Gastroesophageal sphincter (tissue), 4 donors: ENCODE measurements around the gene PCBP3. TPM values are rescaled to one million over a fixed set of nuclear protein-coding genes. Genes with fewer than 3 reads are reported as not detected.

Source experiments
- ATAC-seq: fragments of 150-250 bp; one replicate; pipeline ENCODE4 v1.9.1; 2016; ENCODE audit warnings: mild to moderate bottlenecking, moderate library complexity
- H3K27ac ChIP-seq, 4 donors: fragments of 200-600 bp; sonication (generic) in 3 of 4; 1 replicate in 3 of 4; 2 replicates in 1 of 4; pipeline ENCODE4 v1.5.1; 2016 to 2019
- H3K27me3 ChIP-seq: fragments of 200-600 bp; sonication (generic); one replicate; pipeline ENCODE4 v1.5.1; 2019
- H3K36me3 ChIP-seq, 2 donors: fragments of 200-600 bp; sonication (generic); one replicate each; pipeline ENCODE4 v1.5.1; 2019; ENCODE audit warnings: control low read depth in 1 of 2
- H3K4me1 ChIP-seq, 3 donors: fragments of 200-600 bp; sonication (generic); 1 replicate in 2 of 3; 2 replicates in 1 of 3; pipeline ENCODE4 v1.5.1; 2016 to 2019; ENCODE audit warnings: control low read depth in 2 of 3
- H3K4me3 ChIP-seq, 2 donors: fragments of 200-600 bp; sonication (generic); one replicate each; pipeline ENCODE4 v1.5.1; 2019; ENCODE audit warnings: mild to moderate bottlenecking in 1 of 2, moderate library complexity in 1 of 2
- H3K9me3 ChIP-seq, 3 donors: fragments of 200-600 bp; sonication (generic); one replicate each; pipeline ENCODE4 v1.5.1; 2017 to 2019; ENCODE audit warnings: control low read depth in 2 of 3
- CTCF ChIP-seq, 4 experiments: fragments of 200-600 bp in 2 of 4; fragments of 450-650 bp in 2 of 4; sonication (generic) in 1 of 4; IDR thresholded peaks; one replicate each; pipeline ENCODE4 v1.5.1; 2017 to 2019; ENCODE audit warnings: antibody characterized with exemption in 4 of 4, mild to moderate bottlenecking in 2 of 4, moderate library complexity in 2 of 4
- EP300 ChIP-seq: sonication (generic); formaldehyde crosslinking; IDR thresholded peaks from one replicate; pipeline ENCODE4 v1.6.1; 2017; ENCODE audit warnings: antibody characterized with exemption, mild to moderate bottlenecking
- POLR2A ChIP-seq, 2 donors: fragments of 450-650 bp; IDR thresholded peaks; one replicate each; pipeline ENCODE4 v1.6.1; 2017; ENCODE audit warnings: antibody characterized with exemption in 2 of 2, mild to moderate bottlenecking in 2 of 2, moderate library complexity in 1 of 2
- POLR2AphosphoS5 ChIP-seq: sonication (generic); formaldehyde crosslinking; IDR thresholded peaks from one replicate; pipeline ENCODE4 v1.6.1; 2017; ENCODE audit warnings: antibody characterized with exemption
- WGBS, 2 donors: methylation state at CpG; one replicate each; pipeline ENCODE4 v1.1.5; 2018; ENCODE audit warnings: low coverage in 1 of 2; 5-methylcytosine and 5-hydroxymethylcytosine counted together
- total RNA-seq, 4 donors: library from RNA; depleted of rRNA; stranded (reverse); fragments of >200 nt; gene quantifications; one replicate each; pipeline ENCODE4 v1.1.0, GENCODE V29; 2016

The PCBP3 gene
- total RNA-seq, 4 donors from 2014 or later, result 5.1 to 14.8 (median 10.4) TPM

GRCh38 chr21:45818904-45819285, 175.4 kb downstream of the PCBP3 start:
- Histone ChIP-seq H3K4me1 (peaks cover 0 to 8% (median 0%) of the 10 kb centered on the region in 3 donors), H3K4me3 (no peak overlapping the region), H3K9me3 (no peaks in the 10 kb centered on the region), H3K27ac (no peak overlapping the region), H3K36me3 (no peaks in the 10 kb centered on the region), H3K27me3 (peaks cover 21% of the 10 kb centered on the region)
- TF ChIP-seq CTCF (IDR thresholded peaks at IDR 0.05) (no peak), EP300 (no peak), POLR2A (IDR thresholded peaks at IDR 0.05) (no peak), POLR2AphosphoS5 (no peak)
- ATAC-seq, result no peak
- 61% methylated on average over 5 to 7 of the region's 8 CpGs for WGBS, 2 donors

GRCh38 chr21:45819478-45820170, 176.1 kb downstream of the PCBP3 start:
- no peaks in the 10 kb centered on the region for H3K36me3 ChIP-seq
- peaks cover 21% of the 10 kb centered on the region for H3K27me3 ChIP-seq
- H3K27ac ChIP-seq, result no peak overlapping the region
- no peaks in the 10 kb centered on the region for H3K9me3 ChIP-seq
- TF ChIP-seq CTCF (IDR thresholded peaks at IDR 0.05) (no peak), POLR2A (IDR thresholded peaks at IDR 0.05) (no peak), EP300 (no peak), POLR2AphosphoS5 (no peak)
- no peak for ATAC-seq
- H3K4me1 ChIP-seq, result peaks cover 0 to 8% (median 0%) of the 10 kb centered on the region in 3 donors
- WGBS, 2 donors, result 80% methylated on average over 1 of the region's 18 CpGs
- no peak overlapping the region for H3K4me3 ChIP-seq

- 40 to 74% methylated on average over 2 to 6 of the region's 31 CpGs for WGBS, 2 donors
- peaks cover 21% of the 10 kb centered on the region for H3K27me3 ChIP-seq
Observed at GRCh38 chr21:45820171-45821091, 176.9 kb downstream of the PCBP3 start.

GRCh38 chr21:45821315-45821962, 177.9 kb downstream of the PCBP3 start:
- no peak for ATAC-seq
- 66 to 85% methylated on average over 7 to 10 of the region's 16 CpGs for WGBS, 2 donors
- H3K27ac ChIP-seq, result no peak overlapping the region
- peaks cover 21% of the 10 kb centered on the region for H3K27me3 ChIP-seq
- no peaks in the 10 kb centered on the region for H3K9me3 ChIP-seq
- no peak overlapping the region for H3K4me3 ChIP-seq
- TF ChIP-seq CTCF (IDR thresholded peaks at IDR 0.05) (no peak), POLR2A (IDR thresholded peaks at IDR 0.05) (no peak)
- H3K4me1 ChIP-seq, result peaks cover 0 to 8% (median 0%) of the 10 kb centered on the region in 3 donors
- H3K36me3 ChIP-seq, result no peaks in the 10 kb centered on the region

More at GRCh38 chr21:45820171-45821091, 176.9 kb downstream of the PCBP3 start:
- no peaks in the 10 kb centered on the region for H3K36me3 ChIP-seq
- H3K4me3 ChIP-seq, result no peak overlapping the region
- no peaks in the 10 kb centered on the region for H3K9me3 ChIP-seq
- ATAC-seq, result peak; percentile 79
- H3K27ac ChIP-seq, result no peak overlapping the region
- peaks cover 0 to 8% (median 0%) of the 10 kb centered on the region in 3 donors for H3K4me1 ChIP-seq
- TF ChIP-seq EP300, result no peak
- peak in 3 of 4 experiments; percentile 77 to 85 (median 84) for TF ChIP-seq CTCF (IDR thresholded peaks at IDR 0.05)
- TF ChIP-seq POLR2A (IDR thresholded peaks at IDR 0.05), result no peak
- TF ChIP-seq POLR2AphosphoS5, result no peak
